Activated CD4-positive, CD25-positive, alpha-beta regulatory T cell (primary cell): ENCODE data around the gene BOC.

ENCODE experiments used
- DNase-seq, 4 experiments: peaks; one replicate each; lab custom pipeline; 2025; lab: John Stamatoyannopoulos, UW

BOC gene

DNA sequence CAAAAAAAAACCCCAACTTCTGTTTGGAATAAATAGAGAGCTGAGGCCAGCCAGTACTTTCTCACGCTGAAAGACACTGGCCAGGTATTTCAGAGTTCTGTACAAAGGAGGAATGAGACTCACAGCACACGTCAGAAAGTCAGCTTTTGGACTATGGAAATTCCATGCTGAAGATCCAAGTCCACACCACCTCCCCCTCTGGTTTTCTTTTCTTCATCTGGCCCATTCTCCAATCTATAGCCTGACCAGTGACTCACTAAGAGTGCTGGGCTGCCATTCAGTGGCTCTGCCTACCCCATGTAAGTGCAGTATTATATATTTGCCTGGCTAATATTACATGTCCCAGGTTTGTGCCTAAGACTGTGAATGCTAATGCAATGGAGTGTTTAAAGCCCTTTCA, 13.9 kb downstream of the BOC start:
- no peak for DNase-seq

- DNase-seq, result no peak
Measured at GRCh38 chr3:113226491-113226890, 15.1 kb downstream of the BOC start.

- DNase-seq, result no peak
Measured at GRCh38 chr3:113227146-113227545, 15.8 kb downstream of the BOC start.

GRCh38 chr3:113228498-113229286, 17.3 kb downstream of the BOC start:
- DNase-seq, result no peak

DNA sequence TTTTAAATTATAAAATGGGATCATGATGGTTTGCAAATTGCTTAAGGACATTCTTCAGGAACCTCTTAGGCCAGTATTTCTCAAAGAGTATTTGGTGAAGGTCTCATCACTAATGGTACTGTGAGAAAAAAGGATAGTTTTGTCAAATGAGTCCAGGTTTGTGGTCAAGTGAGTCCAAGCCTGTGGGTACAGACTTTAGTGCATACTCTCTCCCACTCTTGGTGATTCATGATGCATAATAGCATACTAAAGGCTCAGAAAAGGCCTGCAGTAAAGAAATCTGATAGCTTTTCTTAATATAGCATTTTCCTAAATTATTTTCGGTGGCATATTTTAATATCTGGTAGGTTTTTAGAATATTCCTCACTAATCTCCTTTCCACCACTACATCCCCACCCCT, 20.0 kb downstream of the BOC start:
- no peak for DNase-seq

- no peak for DNase-seq
Measured at GRCh38 chr3:113231827-113232253, 20.5 kb downstream of the BOC start.

- no peak for DNase-seq
Measured at GRCh38 chr3:113232342-113232741, 21.0 kb downstream of the BOC start.

DNA sequence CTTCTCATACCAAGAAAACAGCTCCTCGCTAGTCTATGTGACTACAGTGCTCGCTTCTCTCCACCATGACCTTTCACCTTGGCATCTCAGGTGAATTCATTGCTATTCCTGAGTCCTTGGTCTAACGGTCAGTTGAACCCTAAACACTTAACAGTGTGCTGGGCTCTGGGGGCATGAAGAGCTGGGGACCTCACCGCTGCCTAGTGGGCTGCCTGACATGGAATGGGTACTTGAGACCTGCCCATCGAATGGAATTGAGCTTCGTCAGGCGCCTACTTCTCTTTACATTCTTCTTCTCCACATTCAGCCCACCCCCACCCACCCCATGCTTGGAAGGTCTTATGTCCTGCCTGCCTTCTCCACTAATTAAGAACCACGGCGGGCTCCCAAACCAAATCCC, 22.1 kb downstream of the BOC start:
- no peak for DNase-seq

GRCh38 chr3:113234028-113234427, 22.7 kb downstream of the BOC start:
- DNase-seq, result no peak

GRCh38 chr3:113234688-113235260, 23.4 kb downstream of the BOC start:
- DNase-seq, result no peak

DNA sequence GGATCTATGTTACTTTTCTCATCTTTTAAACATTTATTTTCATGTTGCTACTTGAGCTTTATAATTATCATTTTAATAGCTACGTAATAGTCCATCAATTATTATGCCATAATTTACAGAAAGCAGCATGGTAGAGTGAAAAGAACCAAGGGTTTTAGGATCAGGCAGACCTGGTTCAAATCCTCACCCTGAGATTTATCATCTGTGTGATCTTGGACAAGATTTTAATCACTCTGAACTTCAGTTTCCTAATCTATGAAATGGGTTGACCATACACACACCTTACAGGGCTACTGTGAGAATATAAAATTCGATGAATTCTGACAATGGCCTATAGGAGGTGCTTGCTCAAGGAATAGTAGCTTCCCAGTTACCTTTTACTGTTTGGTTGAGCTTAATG, 27.1 kb downstream of the BOC start:
- no peak for DNase-seq

DNA sequence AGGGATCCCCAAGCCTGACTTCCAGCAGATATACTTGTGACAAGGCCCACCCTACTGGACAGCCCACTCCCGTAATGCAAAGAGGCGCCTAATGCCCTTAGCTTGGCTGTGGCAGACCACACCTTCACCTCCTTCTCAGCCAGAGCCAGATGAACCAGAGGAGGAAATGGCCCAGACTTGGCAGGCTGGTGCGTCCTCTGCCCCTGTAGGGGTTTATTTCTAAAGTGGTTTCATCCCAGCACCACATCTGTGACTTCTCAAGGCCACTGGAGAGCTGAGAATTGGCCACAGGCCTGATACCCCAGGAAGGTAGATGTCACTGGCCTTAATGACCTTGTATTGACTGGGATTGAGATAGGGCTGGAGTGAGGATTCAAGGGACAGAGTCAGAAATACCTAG, 29.5 kb downstream of the BOC start:
- DNase-seq, result no peak

- DNase-seq, result no peak
Measured at GRCh38 chr3:113241292-113242095, 30.1 kb downstream of the BOC start.

GRCh38 chr3:113242096-113242581, 30.8 kb downstream of the BOC start:
- DNase-seq, result no peak

GRCh38 chr3:113243071-113243470, 31.7 kb downstream of the BOC start:
- no peak for DNase-seq

DNA sequence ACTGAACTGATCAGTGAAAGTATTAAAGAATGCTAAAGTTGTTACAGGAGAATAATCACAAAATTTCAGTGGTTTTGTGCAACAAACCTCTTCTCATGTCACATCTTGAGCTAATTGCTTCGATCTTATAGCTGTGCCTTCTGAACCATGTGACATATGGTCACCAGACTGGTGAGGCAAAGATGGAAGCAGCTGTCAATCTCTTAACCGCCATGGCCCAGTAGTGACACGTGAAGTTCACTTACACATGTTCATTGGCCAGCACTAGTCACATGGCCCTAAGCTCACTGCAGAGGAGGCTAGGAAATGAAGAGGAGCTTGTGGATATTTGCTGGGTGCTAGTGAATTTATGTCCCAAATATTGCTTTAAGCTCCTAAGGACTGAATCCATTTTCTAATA, 32.5 kb downstream of the BOC start:
- DNase-seq, result no peak

DNA sequence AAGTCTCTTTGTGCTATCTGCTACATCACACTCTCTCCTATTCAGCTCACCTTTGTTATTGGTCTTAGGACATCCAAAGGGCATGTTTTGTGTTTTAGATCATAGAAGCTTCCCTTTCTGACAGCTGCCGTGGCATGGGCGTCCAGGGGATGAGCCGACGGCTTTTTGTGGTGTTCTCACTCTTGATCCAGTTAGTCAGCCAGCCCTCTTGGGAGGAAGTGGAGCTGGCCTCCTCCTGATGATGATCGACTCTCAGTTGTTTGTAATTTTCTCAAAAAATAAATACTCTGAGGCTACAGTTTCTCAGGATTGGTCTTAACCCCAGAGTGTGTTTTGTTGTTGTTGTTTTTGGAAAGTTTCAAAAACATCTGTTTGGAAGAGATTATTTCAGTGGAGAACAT, 34.4 kb downstream of the BOC start:
- no peak for DNase-seq

DNA sequence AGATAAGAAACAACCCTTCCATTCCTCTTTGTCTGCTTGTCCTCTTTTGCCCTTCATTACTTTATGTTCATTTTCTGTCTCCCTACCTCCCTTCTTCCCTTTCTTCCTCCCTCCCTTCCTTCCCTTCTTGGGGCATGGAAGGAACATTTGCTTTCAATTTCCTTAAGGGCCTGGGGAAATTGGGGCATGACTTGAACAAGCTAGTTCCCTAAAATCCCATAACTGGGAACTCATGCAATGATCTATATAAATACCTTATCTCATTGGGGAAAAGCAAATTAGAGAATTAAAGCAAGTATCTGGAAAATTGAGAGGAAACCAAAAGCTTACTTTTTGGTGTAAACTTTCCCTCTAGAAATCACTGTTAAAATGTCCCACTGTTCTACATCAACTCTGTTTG, 35.7 kb downstream of the BOC start:
- DNase-seq, result no peak

DNA sequence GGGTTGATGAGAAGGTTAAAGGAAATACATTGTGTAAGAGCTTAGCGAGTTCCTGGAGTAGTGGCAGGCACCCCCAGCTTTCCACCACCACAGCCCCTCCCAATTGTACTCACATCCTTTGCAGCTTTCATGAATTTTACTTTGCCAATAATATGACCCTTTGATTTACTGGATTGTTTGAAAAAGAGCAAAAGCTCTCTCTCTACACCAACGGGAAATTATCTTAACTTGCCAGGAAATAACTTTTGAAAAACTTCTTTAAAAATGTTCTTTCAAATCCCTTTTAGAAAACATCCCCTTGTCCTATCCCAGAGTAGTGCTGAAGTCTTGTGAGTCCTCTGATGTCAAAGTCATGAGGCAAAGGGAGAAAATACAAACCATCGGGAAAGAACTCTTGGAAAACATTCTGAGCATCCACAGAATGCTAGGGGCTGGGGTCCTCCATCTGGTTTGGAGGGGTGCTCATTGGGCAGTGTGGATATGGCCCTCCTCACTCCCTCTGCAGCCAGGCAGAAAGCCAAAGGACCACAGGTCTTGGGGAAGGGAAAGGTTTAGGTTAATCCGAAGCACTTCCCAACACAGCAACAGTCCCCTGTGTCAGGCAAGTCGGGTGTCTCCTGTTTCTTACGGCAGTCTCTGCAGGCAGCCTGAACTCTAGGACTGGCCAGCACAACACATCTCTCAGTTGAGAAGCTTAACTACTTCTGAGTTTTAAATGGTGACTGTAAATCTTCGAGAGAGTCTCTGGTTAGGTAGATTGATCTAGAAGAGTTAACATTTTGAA, 36.5 kb downstream of the BOC start:
- no peak for DNase-seq

GRCh38 chr3:113249111-113249510, 37.8 kb downstream of the BOC start:
- DNase-seq, result no peak

GRCh38 chr3:113249601-113250000, 38.2 kb downstream of the BOC start:
- no peak for DNase-seq

DNA sequence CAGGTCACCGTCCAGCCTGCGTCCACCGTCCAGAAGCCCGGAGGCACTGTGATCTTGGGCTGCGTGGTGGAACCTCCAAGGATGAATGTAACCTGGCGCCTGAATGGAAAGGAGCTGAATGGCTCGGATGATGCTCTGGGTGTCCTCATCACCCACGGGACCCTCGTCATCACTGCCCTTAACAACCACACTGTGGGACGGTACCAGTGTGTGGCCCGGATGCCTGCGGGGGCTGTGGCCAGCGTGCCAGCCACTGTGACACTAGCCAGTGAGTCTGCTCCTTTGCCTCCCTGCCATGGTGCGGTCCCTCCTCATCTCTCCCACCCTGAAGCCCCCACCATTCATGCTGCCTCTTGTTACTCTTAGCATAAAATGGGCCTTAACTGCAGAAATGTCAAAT, 39.2 kb downstream of the BOC start:
- DNase-seq, result no peak
